Osteocyte (in vitro differentiated cells): ENCODE data around the gene ENG. TPM values are rescaled to one million over a fixed set of nuclear protein-coding genes. Genes with fewer than 3 reads are reported as not detected.
A peak's percentile ranks its signal among the peaks of the same experiment; 100 is the strongest.

Experiments
- DNase-seq: peaks from one replicate; pipeline ENCODE4 v3.0.0; 2021; ENCODE audit warnings: mixed read lengths; ENCODE audit not compliant: unreplicated experiment; ENCODE audit errors: extremely low spot score
- H3K27ac Mint-ChIP-seq: one replicate; pipeline ENCODE4 v1.8.0; 2021; ENCODE audit warnings: mild to moderate bottlenecking, mixed read lengths; ENCODE audit not compliant: unreplicated experiment
- H3K27me3 Mint-ChIP-seq: one replicate; pipeline ENCODE4 v1.8.0; 2021; ENCODE audit warnings: mixed read lengths; ENCODE audit not compliant: unreplicated experiment
- H3K36me3 Mint-ChIP-seq: one replicate; pipeline ENCODE4 v1.8.0; 2021; ENCODE audit warnings: mixed read lengths; ENCODE audit not compliant: unreplicated experiment
- H3K4me1 Mint-ChIP-seq: one replicate; pipeline ENCODE4 v1.8.0; 2021; ENCODE audit warnings: mixed read lengths; ENCODE audit not compliant: unreplicated experiment
- H3K4me3 Mint-ChIP-seq: one replicate; pipeline ENCODE4 v1.8.0; 2021; ENCODE audit warnings: mild to moderate bottlenecking, moderate library complexity, mixed read lengths; ENCODE audit not compliant: unreplicated experiment
- H3K9me3 Mint-ChIP-seq: one replicate; pipeline ENCODE4 v1.8.0; 2021; ENCODE audit warnings: mixed read lengths; ENCODE audit not compliant: unreplicated experiment
- microRNA-seq: library from miRNA; unstranded; fragments of <30 nt; microRNA quantifications from one replicate; pipeline ENCODE4 v1.1.0, GENCODE V29; 2020; ENCODE audit not compliant: unreplicated experiment
- total RNA-seq: library from RNA; stranded (reverse); gene quantifications from 2 replicates; pipeline ENCODE4 v1.2.1, GENCODE V29; 2021
- TF ChIP-seq, protein P1 (sequence below): fragments of 200-600 bp; sonication (generic); IDR thresholded peaks from 2 replicates; pipeline ENCODE4 v1.5.0; 2021; ENCODE audit warnings: antibody characterized with exemption, mild to moderate bottlenecking, moderate library complexity

The ENG gene
- total RNA-seq, 1 donor from 2014 or later: 143 TPM

DNA sequence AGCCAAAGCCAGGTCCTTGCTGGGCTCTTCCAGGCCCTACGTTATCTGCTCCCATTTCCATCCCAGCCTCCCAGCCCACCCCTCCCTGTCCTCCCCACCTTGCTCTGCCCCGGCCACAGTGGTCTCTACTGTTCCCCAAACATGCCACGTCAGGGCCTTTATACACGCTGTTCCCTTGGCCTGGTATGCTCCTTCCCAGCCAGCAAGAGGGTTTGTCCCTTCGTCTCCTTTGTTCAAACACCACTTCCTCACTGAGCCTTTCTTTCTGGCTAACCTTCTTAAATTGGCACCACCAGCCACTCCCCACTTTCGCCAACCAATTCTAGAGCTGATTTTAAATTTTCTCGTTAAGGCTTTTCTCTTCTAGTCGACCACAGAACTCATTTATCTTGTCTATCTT lies 85.8 kb downstream of the ENG start:
- Mint-ChIP-seq H3K4me1 (peaks cover 69% of the 10 kb centered on the region), H3K27me3 (no peaks in the 10 kb centered on the region), H3K4me3 (peak overlapping the region; percentile 94), H3K27ac (peak overlapping the region; percentile 98), H3K9me3 (no peaks in the 10 kb centered on the region), H3K36me3 (peaks cover 14% of the 10 kb centered on the region)
- no peak for DNase-seq
- TF ChIP-seq, protein P1, sequence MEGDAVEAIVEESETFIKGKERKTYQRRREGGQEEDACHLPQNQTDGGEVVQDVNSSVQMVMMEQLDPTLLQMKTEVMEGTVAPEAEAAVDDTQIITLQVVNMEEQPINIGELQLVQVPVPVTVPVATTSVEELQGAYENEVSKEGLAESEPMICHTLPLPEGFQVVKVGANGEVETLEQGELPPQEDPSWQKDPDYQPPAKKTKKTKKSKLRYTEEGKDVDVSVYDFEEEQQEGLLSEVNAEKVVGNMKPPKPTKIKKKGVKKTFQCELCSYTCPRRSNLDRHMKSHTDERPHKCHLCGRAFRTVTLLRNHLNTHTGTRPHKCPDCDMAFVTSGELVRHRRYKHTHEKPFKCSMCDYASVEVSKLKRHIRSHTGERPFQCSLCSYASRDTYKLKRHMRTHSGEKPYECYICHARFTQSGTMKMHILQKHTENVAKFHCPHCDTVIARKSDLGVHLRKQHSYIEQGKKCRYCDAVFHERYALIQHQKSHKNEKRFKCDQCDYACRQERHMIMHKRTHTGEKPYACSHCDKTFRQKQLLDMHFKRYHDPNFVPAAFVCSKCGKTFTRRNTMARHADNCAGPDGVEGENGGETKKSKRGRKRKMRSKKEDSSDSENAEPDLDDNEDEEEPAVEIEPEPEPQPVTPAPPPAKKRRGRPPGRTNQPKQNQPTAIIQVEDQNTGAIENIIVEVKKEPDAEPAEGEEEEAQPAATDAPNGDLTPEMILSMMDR: no peak

GRCh38 chr9:127767909-127768331 lies 86.5 kb downstream of the ENG start:
- Mint-ChIP-seq H3K27me3 (no peaks in the 10 kb centered on the region), H3K4me3 (peak overlapping the region; percentile 94), H3K9me3 (no peaks in the 10 kb centered on the region), H3K36me3 (peaks cover 14% of the 10 kb centered on the region), H3K27ac (peak overlapping the region; percentile 98), H3K4me1 (peaks cover 75% of the 10 kb centered on the region)
- peak; percentile 90 for DNase-seq
- TF ChIP-seq, protein P1: no peak

GRCh38 chr9:127767410-127767809 lies 87.0 kb downstream of the ENG start:
- TF ChIP-seq, protein P1: no peak
- Mint-ChIP-seq H3K4me1 (peaks cover 80% of the 10 kb centered on the region), H3K27me3 (no peaks in the 10 kb centered on the region), H3K4me3 (peak overlapping the region; percentile 94), H3K27ac (peak overlapping the region; percentile 98), H3K9me3 (no peaks in the 10 kb centered on the region), H3K36me3 (peaks cover 14% of the 10 kb centered on the region)
- DNase-seq: no peak

GRCh38 chr9:127765418-127765817 lies 89.0 kb downstream of the ENG start:
- H3K36me3 Mint-ChIP-seq: peaks cover 14% of the 10 kb centered on the region
- no peak for DNase-seq
- no peak overlapping the region for H3K4me3 Mint-ChIP-seq
- H3K9me3 Mint-ChIP-seq: no peaks in the 10 kb centered on the region
- H3K27me3 Mint-ChIP-seq: no peaks in the 10 kb centered on the region
- TF ChIP-seq, protein P1: no peak
- H3K27ac Mint-ChIP-seq: peak overlapping the region; percentile 6
- peaks cover 81% of the 10 kb centered on the region for H3K4me1 Mint-ChIP-seq

Small RNA genes lying within 50 kb of the gene (microRNA-seq; reads per million reads assigned to microRNA genes)
- gene MIR2861 (not detected), gene MIR3960 (not detected), gene MIR4672 (not detected)

Other genes with a start within 250 kb of the ENG start
- gene STXBP1, start 242.4 kb downstream of the ENG start, total RNA-seq: 44.9 and 46.5 TPM in 2 replicates
- 0.24 TPM in 1 of 2 replicates, not detected in the other for gene CFAP157, start 147.7 kb downstream of the ENG start, total RNA-seq
- 10.6 and 10.7 TPM in 2 replicates for gene PTRH1, start 139.0 kb downstream of the ENG start, total RNA-seq
- gene TTC16, start 138.6 kb downstream of the ENG start, total RNA-seq: not detected in 2 replicates
- 9.3 and 11.5 TPM in 2 replicates for gene TOR2A, start 119.4 kb downstream of the ENG start, total RNA-seq
- gene SH2D3C, start 76.0 kb downstream of the ENG start, total RNA-seq: 19.3 and 20.4 TPM in 2 replicates
- 78.0 and 78.5 TPM in 2 replicates for gene CDK9, start 68.6 kb downstream of the ENG start, total RNA-seq
- 58.7 and 65.1 TPM in 2 replicates for gene FPGS, start 51.8 kb downstream of the ENG start, total RNA-seq
- gene AK1, start 23.0 kb upstream of the ENG start, total RNA-seq: 57.6 and 65.8 TPM in 2 replicates
- 73.4 and 77.0 TPM in 2 replicates for gene ST6GALNAC6, start 44.9 kb upstream of the ENG start, total RNA-seq
- gene ST6GALNAC4, start 62.4 kb upstream of the ENG start, total RNA-seq: 21.4 and 25.1 TPM in 2 replicates
- gene PIP5KL1, start 76.1 kb upstream of the ENG start, total RNA-seq: 2.6 and 2.9 TPM in 2 replicates
- gene DPM2, start 83.2 kb upstream of the ENG start, total RNA-seq: 29.2 and 31.6 TPM in 2 replicates
- 39.4 and 41.4 TPM in 2 replicates for gene EEIG1, start 126.3 kb upstream of the ENG start, total RNA-seq
- 8.4 and 8.8 TPM in 2 replicates for gene NAIF1, start 212.7 kb upstream of the ENG start, total RNA-seq
- gene SLC25A25, start 213.6 kb upstream of the ENG start, total RNA-seq: 15.6 and 18.0 TPM in 2 replicates